HG03469 (cell line): ENCODE results near the gene APP.

ENCODE experiments used
- ATAC-seq: cut with Tn5 transposase; IDR thresholded peaks from one replicate; pipeline ENCODE4 v1.9.1; 2021; ENCODE audit warnings: mild to moderate bottlenecking, moderate library complexity, moderate number of reproducible peaks; ENCODE audit not compliant: unreplicated experiment

The APP gene

GRCh38 chr21:25986928-25987327 is 183.6 kb downstream of the APP start:
- no peak for ATAC-seq

DNA sequence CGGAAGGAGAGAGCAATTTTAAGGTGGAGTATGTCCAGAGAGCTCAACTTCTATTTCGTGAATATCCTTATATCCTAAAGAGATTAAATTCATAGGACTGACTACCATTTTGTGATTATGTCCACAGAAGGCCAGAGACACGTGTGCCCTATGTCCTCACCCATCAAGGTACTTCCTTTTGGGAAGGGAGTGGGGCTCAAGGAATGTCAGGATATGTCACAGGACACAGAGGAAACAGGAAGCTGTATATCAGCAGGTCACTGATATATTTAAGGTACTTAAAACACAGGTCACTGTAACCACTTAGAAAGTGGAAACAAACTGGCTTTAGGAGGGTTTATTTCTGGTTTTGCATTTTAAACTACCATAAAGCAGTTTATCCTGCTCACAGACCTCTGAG is 184.6 kb downstream of the APP start:
- no peak for ATAC-seq

- ATAC-seq, result no peak
These were observed 186.0 kb downstream of the APP start for GRCh38 chr21:25984538-25984937.

DNA sequence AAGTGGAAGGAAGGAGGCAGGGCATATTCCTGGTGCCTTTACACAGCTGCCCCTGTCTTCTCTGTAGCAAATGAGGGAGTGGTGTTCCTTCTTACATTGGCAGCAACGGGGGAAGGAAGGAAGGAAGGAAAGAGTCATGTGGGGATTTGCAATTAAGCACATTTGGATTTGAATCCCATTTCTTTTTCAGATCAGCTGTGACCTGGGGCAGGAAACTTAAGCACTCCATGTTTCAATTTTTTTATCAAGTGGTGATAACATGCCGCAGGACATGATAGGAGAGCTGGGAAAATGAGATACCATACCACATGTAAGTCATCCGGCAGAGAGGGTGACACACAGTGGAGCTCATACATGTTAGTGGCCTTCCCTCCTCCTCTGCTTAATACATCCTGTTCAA is 186.8 kb downstream of the APP start:
- no peak for ATAC-seq

DNA sequence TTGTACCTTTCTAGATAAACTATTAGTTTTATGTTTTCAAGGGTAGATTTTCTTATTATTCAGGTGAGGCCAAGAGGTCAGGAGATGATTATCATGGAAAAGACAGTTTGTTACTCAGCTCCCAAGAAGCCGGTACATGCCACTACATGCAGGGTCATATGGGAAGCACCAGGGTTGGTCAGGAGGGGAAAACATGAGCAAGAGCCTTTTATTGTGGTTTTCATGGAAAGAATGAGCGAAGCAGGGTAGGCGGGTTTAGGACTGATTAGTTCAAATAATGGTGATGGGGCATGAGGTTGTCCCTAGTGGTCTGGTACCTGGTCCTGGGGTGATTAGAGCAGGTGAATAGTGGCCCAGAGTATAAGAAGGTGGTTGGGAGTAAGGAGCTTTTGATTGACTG is 189.9 kb downstream of the APP start:
- no peak for ATAC-seq

DNA sequence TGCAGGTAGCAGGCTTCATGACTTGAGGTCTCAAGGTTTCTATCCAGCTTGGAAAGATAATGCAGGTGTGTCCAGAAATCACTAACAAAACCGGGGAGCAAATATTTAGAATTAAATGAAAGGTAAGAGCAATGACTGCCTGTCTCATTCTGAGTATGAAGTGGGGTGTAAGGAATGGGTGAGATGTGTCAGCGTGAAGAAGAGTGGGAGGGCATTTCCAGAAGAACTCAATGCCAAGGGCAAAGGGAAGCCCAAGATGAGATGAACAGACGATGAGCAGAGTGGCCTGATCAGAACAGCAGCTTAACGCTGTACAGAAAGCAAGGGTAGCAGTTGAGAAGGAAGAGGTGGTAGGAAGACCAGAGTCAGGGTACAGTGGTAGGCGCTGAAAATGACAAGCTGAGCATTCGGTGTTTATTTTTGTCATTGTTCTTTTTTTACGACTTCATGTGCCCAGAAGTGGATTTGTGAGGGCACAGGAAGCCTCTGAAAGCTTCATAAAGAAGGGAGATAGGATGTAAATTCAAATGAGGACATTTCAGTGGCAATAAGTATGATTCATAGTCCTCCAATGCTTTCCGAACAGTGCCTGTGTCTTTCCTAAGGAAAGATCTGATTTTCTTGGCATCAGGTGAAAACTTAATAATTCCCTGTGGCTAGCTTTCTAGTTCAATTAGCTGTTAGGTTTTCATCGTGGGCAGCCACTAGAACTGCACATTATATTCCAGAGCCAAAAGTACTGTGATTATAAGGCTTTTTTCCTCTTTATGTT is 190.5 kb downstream of the APP start:
- ATAC-seq, result no peak

DNA sequence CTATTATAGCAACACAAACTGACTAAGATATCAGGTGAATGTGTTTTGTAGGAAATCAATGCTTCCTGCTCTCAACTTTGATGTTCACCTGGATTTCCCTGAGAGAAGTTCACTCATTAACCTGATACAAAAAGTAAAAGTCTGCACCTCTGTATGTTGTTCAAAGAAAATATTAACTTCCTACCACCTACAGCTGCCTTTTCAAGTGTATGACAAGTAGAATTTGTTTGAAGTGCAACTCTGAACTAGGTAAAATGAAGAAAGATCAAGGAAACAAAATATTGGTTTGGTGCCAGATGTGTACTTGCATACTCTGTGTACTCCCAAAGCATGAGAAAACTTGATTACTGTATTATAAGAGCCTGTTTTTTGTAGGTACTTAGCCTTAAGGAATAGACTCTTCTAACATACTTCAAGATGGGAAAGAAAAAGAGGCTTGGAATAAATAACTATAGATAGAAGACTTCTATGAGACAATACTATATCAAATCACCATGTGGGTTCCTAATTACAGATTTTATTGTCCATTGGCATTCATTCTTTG is 193.4 kb downstream of the APP start:
- ATAC-seq, result no peak

- ATAC-seq, result no peak
These were observed 195.6 kb downstream of the APP start for GRCh38 chr21:25974964-25975363.

GRCh38 chr21:25970254-25970930 is 200.2 kb downstream of the APP start:
- ATAC-seq, result no peak

DNA sequence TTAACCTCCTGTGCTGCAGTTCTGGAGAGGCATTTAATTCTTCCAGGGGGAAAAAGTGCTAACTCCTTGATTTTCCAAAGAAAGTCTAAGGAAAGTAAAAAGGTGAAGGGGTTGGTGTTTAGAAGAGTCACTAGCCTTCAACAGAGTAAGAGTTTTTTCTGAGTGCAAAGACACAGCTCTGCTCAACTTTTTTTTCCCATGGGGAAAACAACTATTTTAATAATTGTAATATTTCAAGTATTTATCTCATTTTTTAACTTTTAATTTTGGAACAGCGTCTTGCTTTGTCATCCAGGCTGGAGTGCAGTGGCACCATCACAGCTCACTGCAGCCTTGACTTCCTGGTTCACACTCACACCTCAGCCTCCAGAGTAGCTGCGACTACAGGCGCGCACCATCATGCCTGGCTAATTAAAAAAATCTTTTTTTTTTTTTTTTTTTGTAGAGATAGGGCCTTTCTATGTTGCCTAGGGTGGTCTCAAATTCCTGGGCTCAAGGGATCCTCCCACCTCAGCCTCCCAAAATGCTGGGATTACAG is 202.6 kb downstream of the APP start:
- peak; percentile 44 for ATAC-seq

GRCh38 chr21:25967181-25967900 is 203.2 kb downstream of the APP start:
- peak; percentile 96 for ATAC-seq

- ATAC-seq, result no peak
These were observed 204.4 kb downstream of the APP start for GRCh38 chr21:25965951-25966707.

DNA sequence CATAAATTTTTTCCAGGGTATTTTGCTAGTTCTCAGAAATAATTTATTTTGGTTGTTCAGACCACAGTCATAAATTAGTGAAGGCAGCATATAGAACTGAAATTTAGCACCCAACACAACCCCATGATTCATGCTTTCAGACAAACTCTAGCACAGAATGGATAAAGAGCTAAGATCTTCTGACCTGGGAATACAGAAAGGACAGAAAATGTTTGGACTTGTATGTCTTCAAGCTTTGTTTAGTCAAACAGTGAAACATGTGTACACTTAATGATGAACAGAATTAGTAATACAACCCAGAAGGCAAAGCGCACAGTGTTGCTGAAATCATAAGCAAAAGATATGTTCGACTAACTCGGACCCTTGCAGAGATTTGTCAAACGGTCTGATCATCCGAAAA is 205.6 kb downstream of the APP start:
- ATAC-seq, result no peak

DNA sequence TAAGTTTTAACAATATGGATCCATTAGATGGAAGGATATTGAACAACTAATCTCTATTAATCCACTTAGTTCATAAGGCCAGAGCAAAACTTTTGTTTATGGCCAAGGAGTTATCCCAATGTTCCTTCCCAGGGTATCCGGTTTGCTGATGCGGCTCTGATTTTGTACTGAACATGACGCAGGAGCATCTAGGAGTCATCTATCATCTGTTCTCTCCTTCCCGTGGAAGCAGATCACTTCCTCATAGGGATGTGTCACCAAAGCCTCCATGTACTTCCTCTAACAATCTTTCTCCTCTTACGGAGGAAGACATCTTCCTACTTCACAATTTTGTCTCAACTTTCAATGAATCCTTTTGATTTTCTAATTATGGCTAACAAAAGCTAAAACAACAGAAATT is 206.6 kb downstream of the APP start:
- no peak for ATAC-seq

- ATAC-seq, result no peak
These were observed 207.4 kb downstream of the APP start for GRCh38 chr21:25963181-25963580.

- no peak for ATAC-seq
These were observed 209.5 kb downstream of the APP start for GRCh38 chr21:25961042-25961441.

DNA sequence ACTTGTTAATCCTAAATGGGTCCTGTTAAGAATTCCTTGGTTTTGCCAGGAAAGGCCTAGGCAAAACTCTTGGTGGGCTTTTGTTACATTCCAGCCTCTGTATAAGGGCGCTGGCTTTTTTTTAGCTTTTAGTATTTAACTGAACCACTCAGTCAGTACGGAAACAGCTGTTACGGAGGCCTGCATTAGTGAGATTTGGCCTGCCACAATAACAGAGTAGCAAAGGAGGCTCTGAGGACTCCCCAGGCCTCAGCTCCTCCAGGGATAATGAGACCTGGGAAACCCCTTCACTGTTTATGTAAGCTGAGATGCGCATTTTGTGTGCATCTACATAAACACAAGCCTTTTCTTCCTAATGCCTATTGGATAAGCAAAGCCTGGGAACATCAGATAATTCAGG is 210.2 kb downstream of the APP start:
- ATAC-seq, result no peak

DNA sequence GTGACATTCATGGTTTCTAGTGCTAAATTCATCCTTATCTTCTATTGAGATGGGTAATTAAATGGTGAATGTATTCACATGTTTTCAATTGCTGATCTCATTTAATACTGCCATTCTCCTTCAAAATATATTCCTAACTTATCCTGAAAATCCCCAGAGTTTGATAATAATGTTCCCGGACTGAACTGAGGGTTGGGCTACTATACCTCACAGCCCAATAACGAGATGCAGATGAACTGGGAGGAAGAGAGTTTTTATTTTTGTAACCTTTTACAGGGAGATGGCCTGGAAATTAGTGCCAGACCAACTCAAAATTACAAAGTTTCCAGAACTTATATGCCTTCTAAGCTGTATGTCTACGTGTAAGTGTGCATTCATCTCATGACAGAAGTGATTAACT is 210.8 kb downstream of the APP start:
- ATAC-seq, result no peak

- no peak for ATAC-seq
These were observed 213.4 kb downstream of the APP start for GRCh38 chr21:25956993-25957714.

GRCh38 chr21:25955646-25956045 is 214.9 kb downstream of the APP start:
- no peak for ATAC-seq
